Subcutaneous adipose tissue (tissue), 4 donors: ENCODE results near the gene EHMT1. TPM values are rescaled to one million over a fixed set of nuclear protein-coding genes. Genes with fewer than 3 reads are reported as not detected.

Source experiments
- CTCF ChIP-seq: fragments of 450-650 bp; IDR thresholded peaks from one replicate; pipeline ENCODE4 v1.5.1; 2016; ENCODE audit warnings: low read depth, mild to moderate bottlenecking, control low read depth, antibody characterized with exemption, moderate library complexity
- total RNA-seq, 4 donors: library from RNA; depleted of rRNA; stranded (reverse); fragments of >200 nt; gene quantifications; one replicate each; pipeline ENCODE4 v1.1.0, GENCODE V29; 2016

The EHMT1 gene
- total RNA-seq, 4 donors from 2014 or later = 53.2 to 168 (median 65.9) TPM

GRCh38 chr9:137605121-137606004, 13.4 kb upstream of the EHMT1 start, which contains the start of gene ARRDC1:
Gene ARRDC1 (plus strand): TSS chr9:137605686. CDS start chr9:137605718, 32 bp downstream.
- no peak for TF ChIP-seq CTCF

DNA sequence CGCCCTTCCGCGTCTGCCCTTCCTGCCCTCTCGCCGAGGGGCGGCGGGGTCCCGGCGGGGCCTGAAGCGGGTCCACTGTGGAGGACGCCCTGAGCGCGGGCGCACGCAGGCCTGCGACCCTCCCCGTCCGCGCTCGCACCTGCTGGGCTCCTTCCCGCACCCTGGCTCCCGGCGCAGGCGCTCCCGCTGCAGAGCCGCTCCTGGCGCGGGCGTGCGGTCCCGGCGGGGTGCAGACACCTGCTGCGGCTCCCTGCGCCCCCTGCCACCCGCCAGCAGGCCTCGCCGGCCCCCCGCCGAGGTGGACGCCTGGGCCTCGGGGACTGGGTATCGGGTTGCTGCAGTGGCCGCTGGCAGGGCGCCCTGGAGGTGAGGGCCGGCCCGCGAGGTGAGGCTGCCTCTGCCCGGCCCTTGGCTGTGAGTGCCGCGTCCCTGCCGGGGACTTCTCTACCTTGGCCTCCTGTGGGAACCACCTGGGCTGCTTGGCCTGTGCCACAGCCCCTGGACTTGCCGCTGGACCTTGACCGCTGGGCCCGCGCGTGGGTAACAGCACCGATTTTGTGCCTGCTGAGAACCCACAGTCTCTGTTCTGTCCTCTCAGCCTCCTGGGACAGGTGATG, 12.7 kb upstream of the EHMT1 start:
- no peak for TF ChIP-seq CTCF

DNA sequence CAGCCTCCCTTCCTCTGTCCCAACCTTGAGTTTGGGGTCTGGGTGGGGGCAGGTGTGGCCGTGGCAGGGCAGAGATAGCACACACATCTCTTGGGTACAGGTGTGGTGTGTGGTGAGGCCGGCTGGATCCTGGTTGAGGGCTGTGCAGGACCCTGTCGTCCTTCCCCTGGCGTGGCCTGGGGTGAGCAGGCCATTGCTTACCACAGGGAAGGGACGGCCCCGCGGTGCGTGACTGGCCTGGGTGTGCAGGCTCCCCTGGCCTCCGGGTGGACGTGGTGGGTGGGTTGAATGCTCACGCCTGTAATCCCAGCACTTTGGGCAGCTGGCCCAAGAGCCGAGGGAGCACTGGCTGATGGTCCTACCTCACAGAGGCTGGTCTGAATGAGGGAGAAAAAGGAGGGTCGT, 12.1 kb upstream of the EHMT1 start:
- TF ChIP-seq CTCF = no peak

- TF ChIP-seq CTCF = no peak
Measured at GRCh38 chr9:137607141-137607857, 11.5 kb upstream of the EHMT1 start.

DNA sequence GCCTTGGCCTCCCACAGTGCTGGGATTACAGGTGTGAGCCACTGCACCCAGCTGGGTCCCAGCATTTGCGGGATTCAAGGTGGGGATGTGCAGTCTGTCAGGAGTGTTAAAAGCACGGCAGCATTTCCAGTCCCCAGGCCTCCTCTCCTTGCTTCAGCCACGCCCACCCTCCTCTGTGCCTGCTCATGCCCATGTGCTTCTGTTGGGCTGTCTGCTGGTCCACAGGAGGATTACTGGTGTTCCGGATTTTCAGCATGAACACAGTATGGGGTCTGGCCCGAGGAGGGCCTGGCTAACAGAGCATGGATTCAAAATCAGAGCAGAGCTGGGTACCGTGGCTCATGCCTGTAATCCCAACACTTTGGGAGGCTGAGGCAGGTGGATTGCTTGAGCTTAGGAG, 7.9 kb upstream of the EHMT1 start:
- TF ChIP-seq CTCF = no peak

- no peak for TF ChIP-seq CTCF
Measured at GRCh38 chr9:137611623-137612609, 6.9 kb upstream of the EHMT1 start.
